ENCODE data around the gene DNMT3A.

DNMT3A gene

DNA sequence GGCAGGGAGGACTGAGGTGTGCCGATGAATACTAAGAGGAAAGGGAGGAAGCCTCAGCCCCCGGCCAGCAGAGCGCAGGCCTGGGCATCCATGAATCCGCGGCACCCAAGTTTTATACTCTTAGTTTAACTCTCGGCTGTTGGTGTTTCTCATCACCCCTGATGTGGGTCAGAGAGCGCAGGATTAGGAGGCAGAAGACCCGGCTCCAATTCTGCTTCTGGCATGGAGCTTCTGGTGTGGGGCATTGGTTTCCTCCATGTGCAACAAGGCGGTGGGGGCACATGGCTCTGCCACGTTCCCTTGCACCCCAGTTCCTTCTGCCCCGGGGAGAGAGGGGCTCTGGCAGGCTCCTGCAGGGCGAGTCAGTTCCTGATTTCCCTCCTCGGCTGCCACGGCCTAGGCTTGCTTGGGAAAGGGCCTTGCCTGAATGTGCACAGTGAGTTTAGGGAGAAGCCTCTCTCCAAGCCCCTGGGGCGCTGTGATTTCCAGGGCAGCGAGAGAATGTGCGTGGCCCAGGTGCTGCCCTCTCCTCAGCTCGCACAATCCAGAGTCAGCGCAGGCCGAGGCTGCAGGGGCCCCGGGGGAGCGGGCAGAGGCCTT lies 36.2 kb upstream of the DNMT3A start:
- no peak for TF ChIP-seq CTCF (IDR thresholded peaks at IDR 0.05; ENCODE audit: low read depth, low read length, missing control alignments)
- H3K4me3 ChIP-seq (replicated peaks; ENCODE audit: low read depth, low read length): no peak overlapping the region
- DNase-seq (ENCODE audit: extremely low read depth, low read depth): no peak

GRCh38 chr2:25376750-25377621 lies 35.3 kb upstream of the DNMT3A start:
- peak; percentile 44 for DNase-seq (ENCODE audit: extremely low read depth, low read depth)
- H3K4me3 ChIP-seq (replicated peaks; ENCODE audit: low read depth, low read length): peak overlapping the region; percentile 20
- TF ChIP-seq CTCF (IDR thresholded peaks at IDR 0.05; ENCODE audit: low read depth, low read length, missing control alignments): peak; percentile 85

GRCh38 chr2:25375989-25376545 lies 34.3 kb upstream of the DNMT3A start:
- no peak overlapping the region for H3K4me3 ChIP-seq (replicated peaks; ENCODE audit: low read depth, low read length)
- no peak for DNase-seq (ENCODE audit: extremely low read depth, low read depth)
- no peak for TF ChIP-seq CTCF (IDR thresholded peaks at IDR 0.05; ENCODE audit: low read depth, low read length, missing control alignments)

DNA sequence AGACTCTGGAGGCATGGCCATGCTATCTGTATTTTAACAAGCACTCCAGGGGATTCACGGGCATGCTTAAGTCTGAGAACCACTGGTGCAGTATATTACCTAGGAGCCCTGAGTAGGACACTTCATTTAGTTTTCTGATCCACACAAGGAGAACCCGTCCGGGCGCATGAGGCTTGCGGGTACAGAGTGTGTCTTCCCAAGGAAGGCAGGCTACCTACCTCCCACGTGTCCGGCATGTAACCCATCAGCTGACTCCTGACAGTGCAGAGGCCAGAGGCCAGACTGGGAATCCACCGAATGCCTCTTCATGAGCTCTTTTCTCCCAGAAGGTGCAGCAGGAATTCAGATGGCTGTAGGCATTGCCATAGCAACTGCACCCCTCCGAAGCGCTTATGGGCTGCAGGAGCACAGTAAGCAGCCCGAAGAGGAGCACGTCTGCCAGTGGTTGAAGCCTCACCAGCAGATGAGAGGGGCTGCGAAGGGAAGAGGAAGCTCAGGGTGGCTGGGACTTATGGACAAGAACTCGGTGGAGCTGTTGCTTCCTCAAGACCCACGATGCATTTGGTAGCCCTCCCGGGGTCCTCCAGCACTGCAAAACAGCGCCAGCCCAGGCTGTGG lies 33.8 kb upstream of the DNMT3A start:
- no peak for TF ChIP-seq CTCF (IDR thresholded peaks at IDR 0.05; ENCODE audit: low read depth, low read length, missing control alignments)
- no peak overlapping the region for H3K4me3 ChIP-seq (replicated peaks; ENCODE audit: low read depth, low read length)
- no peak for DNase-seq (ENCODE audit: extremely low read depth, low read depth)

GRCh38 chr2:25374827-25375226 lies 33.1 kb upstream of the DNMT3A start:
- TF ChIP-seq CTCF (IDR thresholded peaks at IDR 0.05; ENCODE audit: low read depth, low read length, missing control alignments): no peak
- no peak for DNase-seq (ENCODE audit: extremely low read depth, low read depth)
- no peak overlapping the region for H3K4me3 ChIP-seq (replicated peaks; ENCODE audit: low read depth, low read length)

DNA sequence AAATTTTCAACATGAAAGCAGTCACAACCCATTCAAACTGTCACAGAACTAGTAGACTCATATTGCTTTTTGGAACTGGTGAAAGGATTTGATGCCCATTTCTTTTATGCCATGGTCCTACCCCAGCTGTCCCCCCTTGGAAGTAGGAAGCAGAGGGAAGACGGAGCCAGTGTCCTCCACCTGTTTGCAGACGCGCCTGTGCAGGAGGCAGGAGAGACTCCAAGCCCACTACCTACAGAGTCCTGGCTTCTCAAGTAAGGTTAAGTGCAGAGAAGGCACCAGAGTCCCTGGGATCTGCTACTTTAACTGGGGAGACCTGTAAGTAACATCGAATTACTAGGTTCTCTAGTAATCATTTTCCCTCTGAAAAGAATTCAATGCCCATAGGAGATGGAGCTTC lies 32.7 kb upstream of the DNMT3A start:
- no peak overlapping the region for H3K4me3 ChIP-seq (replicated peaks; ENCODE audit: low read depth, low read length)
- no peak for TF ChIP-seq CTCF (IDR thresholded peaks at IDR 0.05; ENCODE audit: low read depth, low read length, missing control alignments)
- DNase-seq (ENCODE audit: extremely low read depth, low read depth): no peak

Data from HFF-Myc (cell line).